ENCODE measurements around the gene NPHP4. TPM values are rescaled to one million over a fixed set of nuclear protein-coding genes. Genes with fewer than 3 reads are reported as not detected.

Gene NPHP4
- total and polyA plus RNA-seq, 9 of the 15 experiments (the other 6 are each of a cell fraction or from before 2014, with no cell fraction given) = 0.52 to 26.2 (median 6.7) TPM

DNA sequence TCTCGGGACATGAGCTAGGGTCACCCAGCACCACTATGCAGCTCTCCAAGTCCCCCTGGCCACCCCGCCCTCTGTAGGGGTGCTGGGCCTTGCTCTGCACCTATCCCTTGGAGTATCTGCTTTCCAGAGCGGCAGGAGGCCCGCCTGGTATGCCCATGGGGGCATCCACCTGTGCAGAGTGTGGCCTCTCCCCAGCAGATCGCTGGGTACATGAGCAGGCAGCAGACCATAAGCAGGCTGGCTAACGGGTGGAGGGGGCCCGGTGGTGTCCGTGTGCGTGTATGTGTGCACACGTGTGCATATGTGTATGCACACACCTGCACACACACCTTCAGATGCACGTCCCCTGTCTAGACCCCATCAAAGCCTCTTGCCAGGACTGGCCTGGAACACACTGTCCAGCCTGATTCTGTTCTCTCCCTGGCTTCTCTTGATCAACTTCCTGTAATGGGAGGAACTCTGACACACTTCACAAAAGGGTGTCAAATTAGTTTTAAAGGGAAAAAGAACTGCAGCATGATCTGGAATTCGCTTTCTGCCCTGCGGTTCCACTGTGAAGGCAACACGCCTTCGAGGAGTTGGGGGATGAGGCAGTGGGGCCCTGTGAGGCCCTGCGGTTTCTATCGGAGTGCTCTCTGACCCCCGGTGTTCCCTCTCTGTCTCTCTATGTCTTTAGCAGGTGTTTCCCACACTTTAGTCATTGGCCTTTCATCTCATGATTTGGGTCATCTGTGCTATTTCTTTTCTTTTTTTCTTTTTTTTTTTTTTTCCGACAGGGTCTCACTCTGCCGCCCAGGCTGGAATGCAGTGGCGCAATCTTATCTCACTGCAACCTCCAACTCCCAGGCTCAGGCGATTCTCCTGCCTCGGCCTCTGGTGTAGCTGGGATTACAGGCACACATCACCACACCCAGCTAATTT is 17.2 kb upstream of the NPHP4 start (continued):
- TF ChIP-seq, protein P1, sequence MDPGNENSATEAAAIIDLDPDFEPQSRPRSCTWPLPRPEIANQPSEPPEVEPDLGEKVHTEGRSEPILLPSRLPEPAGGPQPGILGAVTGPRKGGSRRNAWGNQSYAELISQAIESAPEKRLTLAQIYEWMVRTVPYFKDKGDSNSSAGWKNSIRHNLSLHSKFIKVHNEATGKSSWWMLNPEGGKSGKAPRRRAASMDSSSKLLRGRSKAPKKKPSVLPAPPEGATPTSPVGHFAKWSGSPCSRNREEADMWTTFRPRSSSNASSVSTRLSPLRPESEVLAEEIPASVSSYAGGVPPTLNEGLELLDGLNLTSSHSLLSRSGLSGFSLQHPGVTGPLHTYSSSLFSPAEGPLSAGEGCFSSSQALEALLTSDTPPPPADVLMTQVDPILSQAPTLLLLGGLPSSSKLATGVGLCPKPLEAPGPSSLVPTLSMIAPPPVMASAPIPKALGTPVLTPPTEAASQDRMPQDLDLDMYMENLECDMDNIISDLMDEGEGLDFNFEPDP (CRISPR knock-in tag; IDR thresholded peaks at IDR 0.05) = no peak
- TF ChIP-seq SRSF1 (IDR thresholded peaks at IDR 0.05; ENCODE audit: low read depth, low read length) (no peak), RBM39 (optimal IDR thresholded peaks at IDR 0.05; ENCODE audit: low read depth, low read length) (no peak), ZNF384 (IDR thresholded peaks at IDR 0.05; ENCODE audit: low read depth, low read length) (peak; percentile 29; the same call in 1 of the 2 replicates), ZC3H8 (IDR thresholded peaks at IDR 0.05) (no peak), PPARD (CRISPR knock-in tag; IDR thresholded peaks at IDR 0.05) (no peak), SMC3 (conservative IDR thresholded peaks at IDR 0.05; ENCODE audit: insufficient read depth, low read depth, low read length) (no peak), ETV6 (IDR thresholded peaks at IDR 0.05; ENCODE audit: borderline replicate concordance in 1 of 2, low read depth in 2 of 2, low read length in 1 of 2) (no peak), ETV6 (CRISPR knock-in tag; IDR thresholded peaks at IDR 0.05; ENCODE audit: borderline replicate concordance) (no peak), SAP30 (IDR thresholded peaks at IDR 0.05; ENCODE audit: borderline replicate concordance, insufficient read depth, low read depth, low read length, poor library complexity, severe bottlenecking) (no peak), CC2D1A (IDR thresholded peaks at IDR 0.05) (no peak), HOXB6 (CRISPR knock-in tag; IDR thresholded peaks at IDR 0.05; ENCODE audit: borderline replicate concordance) (no peak), HNRNPL (IDR thresholded peaks at IDR 0.05; ENCODE audit: low read depth, low read length) (no peak), HDAC2 (IDR thresholded peaks at IDR 0.05) (0 out of 2 replicates have a peak, but pooled peaks have one; percentile 48)
- TF ChIP-seq, protein P2, sequence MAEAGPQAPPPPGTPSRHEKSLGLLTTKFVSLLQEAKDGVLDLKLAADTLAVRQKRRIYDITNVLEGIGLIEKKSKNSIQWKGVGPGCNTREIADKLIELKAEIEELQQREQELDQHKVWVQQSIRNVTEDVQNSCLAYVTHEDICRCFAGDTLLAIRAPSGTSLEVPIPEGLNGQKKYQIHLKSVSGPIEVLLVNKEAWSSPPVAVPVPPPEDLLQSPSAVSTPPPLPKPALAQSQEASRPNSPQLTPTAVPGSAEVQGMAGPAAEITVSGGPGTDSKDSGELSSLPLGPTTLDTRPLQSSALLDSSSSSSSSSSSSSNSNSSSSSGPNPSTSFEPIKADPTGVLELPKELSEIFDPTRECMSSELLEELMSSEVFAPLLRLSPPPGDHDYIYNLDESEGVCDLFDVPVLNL (CRISPR knock-in tag; IDR thresholded peaks at IDR 0.05; ENCODE audit: low read depth) = no peak
- TF ChIP-seq, protein P3, sequence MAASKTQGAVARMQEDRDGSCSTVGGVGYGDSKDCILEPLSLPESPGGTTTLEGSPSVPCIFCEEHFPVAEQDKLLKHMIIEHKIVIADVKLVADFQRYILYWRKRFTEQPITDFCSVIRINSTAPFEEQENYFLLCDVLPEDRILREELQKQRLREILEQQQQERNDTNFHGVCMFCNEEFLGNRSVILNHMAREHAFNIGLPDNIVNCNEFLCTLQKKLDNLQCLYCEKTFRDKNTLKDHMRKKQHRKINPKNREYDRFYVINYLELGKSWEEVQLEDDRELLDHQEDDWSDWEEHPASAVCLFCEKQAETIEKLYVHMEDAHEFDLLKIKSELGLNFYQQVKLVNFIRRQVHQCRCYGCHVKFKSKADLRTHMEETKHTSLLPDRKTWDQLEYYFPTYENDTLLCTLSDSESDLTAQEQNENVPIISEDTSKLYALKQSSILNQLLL (CRISPR knock-in tag; IDR thresholded peaks at IDR 0.05; ENCODE audit: borderline replicate concordance) = no peak
- TF ChIP-seq, protein P4, sequence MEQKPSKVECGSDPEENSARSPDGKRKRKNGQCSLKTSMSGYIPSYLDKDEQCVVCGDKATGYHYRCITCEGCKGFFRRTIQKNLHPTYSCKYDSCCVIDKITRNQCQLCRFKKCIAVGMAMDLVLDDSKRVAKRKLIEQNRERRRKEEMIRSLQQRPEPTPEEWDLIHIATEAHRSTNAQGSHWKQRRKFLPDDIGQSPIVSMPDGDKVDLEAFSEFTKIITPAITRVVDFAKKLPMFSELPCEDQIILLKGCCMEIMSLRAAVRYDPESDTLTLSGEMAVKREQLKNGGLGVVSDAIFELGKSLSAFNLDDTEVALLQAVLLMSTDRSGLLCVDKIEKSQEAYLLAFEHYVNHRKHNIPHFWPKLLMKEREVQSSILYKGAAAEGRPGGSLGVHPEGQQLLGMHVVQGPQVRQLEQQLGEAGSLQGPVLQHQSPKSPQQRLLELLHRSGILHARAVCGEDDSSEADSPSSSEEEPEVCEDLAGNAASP (IDR thresholded peaks at IDR 0.05) = no peak
- TF ChIP-seq, protein P5, sequence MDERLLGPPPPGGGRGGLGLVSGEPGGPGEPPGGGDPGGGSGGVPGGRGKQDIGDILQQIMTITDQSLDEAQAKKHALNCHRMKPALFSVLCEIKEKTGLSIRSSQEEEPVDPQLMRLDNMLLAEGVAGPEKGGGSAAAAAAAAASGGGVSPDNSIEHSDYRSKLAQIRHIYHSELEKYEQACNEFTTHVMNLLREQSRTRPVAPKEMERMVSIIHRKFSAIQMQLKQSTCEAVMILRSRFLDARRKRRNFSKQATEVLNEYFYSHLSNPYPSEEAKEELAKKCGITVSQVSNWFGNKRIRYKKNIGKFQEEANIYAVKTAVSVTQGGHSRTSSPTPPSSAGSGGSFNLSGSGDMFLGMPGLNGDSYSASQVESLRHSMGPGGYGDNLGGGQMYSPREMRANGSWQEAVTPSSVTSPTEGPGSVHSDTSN (CRISPR knock-in tag; IDR thresholded peaks at IDR 0.05; ENCODE audit: low read depth) = no peak
- TF ChIP-seq, protein P5 (tag; conservative IDR thresholded peaks at IDR 0.05; ENCODE audit: low read depth) = no peak
